HEK293 (cell line): ENCODE data around the gene SLC6A11.

ENCODE experiments used
- CTCF ChIA-PET: fragments of 350-600 bp; formaldehyde crosslinking; extraction: SDS; loops from one replicate; lab custom pipeline; 2021; ENCODE audit warnings: antibody characterized with exemption; lab: Yijun Ruan, JAX
- POLR2A ChIA-PET: fragments of 300-600 bp; formaldehyde crosslinking; extraction: SDS; loops from one replicate; lab custom pipeline; 2020; ENCODE audit warnings: antibody characterized with exemption, inconsistent platforms; lab: Yijun Ruan, JAX
- H3K27ac ChIP-seq: fragments of 200-500 bp; sonication (Bioruptor generic); 2 replicates; pipeline ENCODE4 v1.5.1; 2014; ENCODE audit warnings: low read depth, low read length, control low read depth, inconsistent platforms; ENCODE audit errors: extremely low read depth
- H3K36me3 ChIP-seq, 2 experiments: fragments of 200-500 bp in 1 of 2; sonication (Bioruptor generic) in 1 of 2; 1 replicate in 1 of 2; 2 replicates in 1 of 2; pipeline ENCODE4 v1.5.1; 2014 to 2017; ENCODE audit warnings: inconsistent platforms in 2 of 2, low read length in 2 of 2; ENCODE audit not compliant: control insufficient read depth in 2 of 2, insufficient read depth in 1 of 2
- H3K4me1 ChIP-seq: fragments of 200-500 bp; sonication (Bioruptor generic); 2 replicates; pipeline ENCODE4 v1.5.1; 2014; ENCODE audit warnings: mild to moderate bottlenecking, low read length, inconsistent platforms; ENCODE audit not compliant: control insufficient read depth, insufficient read depth
- H3K4me3 ChIP-seq: 2 replicates; pipeline ENCODE4 v1.5.1; 2011; ENCODE audit warnings: low read depth, mild to moderate bottlenecking, control low read depth, low read length, moderate library complexity
- H3K9me3 ChIP-seq: fragments of 200-500 bp; sonication (Bioruptor generic); 2 replicates; pipeline ENCODE4 v1.5.1; 2014; ENCODE audit warnings: low read depth, low read length, inconsistent platforms; ENCODE audit not compliant: control insufficient read depth, insufficient read depth
- GFI1B ChIP-seq: fragments of 450-650 bp; formaldehyde crosslinking; IDR thresholded peaks from 2 replicates; pipeline ENCODE4 v1.5.1; 2016; ENCODE audit warnings: missing biosample characterization, missing genetic modification characterization
- GLI2 ChIP-seq: fragments of 450-650 bp; formaldehyde crosslinking; IDR thresholded peaks from 2 replicates; pipeline ENCODE4; 2017; ENCODE audit warnings: missing biosample characterization, missing genetic modification characterization, low read depth, borderline replicate concordance
- HOXC10 ChIP-seq: sonication (generic); formaldehyde crosslinking; IDR thresholded peaks from 2 replicates; pipeline ENCODE4 v1.8.1; 2023; ENCODE audit warnings: mild to moderate bottlenecking, missing genetic modification reagents
- KLF10 ChIP-seq: fragments of 450-650 bp; IDR thresholded peaks from 2 replicates; pipeline ENCODE4 v1.5.1; 2018; ENCODE audit warnings: missing biosample characterization, mild to moderate bottlenecking, missing genetic modification characterization
- KLF16 ChIP-seq: fragments of 450-650 bp; formaldehyde crosslinking; IDR thresholded peaks from 2 replicates; pipeline ENCODE4 v1.5.1; 2017; ENCODE audit warnings: missing biosample characterization, missing genetic modification characterization
- MZF1 ChIP-seq: fragments of 450-650 bp; formaldehyde crosslinking; IDR thresholded peaks from 2 replicates; pipeline ENCODE4 v1.5.1; 2017; ENCODE audit warnings: missing biosample characterization, missing genetic modification characterization, borderline replicate concordance
- PRDM6 ChIP-seq: fragments of 450-650 bp; formaldehyde crosslinking; IDR thresholded peaks from 2 replicates; pipeline ENCODE4 v1.5.1; 2017; ENCODE audit warnings: missing biosample characterization, missing genetic modification characterization
- SCRT2 ChIP-seq: fragments of 450-650 bp; formaldehyde crosslinking; IDR thresholded peaks from 2 replicates; pipeline ENCODE4 v1.5.1; 2016; ENCODE audit warnings: missing biosample characterization, missing genetic modification characterization
- ZBTB10 ChIP-seq: fragments of 450-650 bp; formaldehyde crosslinking; IDR thresholded peaks from 2 replicates; pipeline ENCODE4 v1.5.1; 2016; ENCODE audit warnings: missing biosample characterization, missing genetic modification characterization
- ZBTB20 ChIP-seq: fragments of 450-650 bp; formaldehyde crosslinking; IDR thresholded peaks from 2 replicates; pipeline ENCODE4 v1.5.1; 2016; ENCODE audit warnings: missing biosample characterization, missing genetic modification characterization
- ZBTB7A ChIP-seq: fragments of 450-650 bp; formaldehyde crosslinking; IDR thresholded peaks from 2 replicates; pipeline ENCODE4 v1.5.1; 2016; ENCODE audit warnings: low read depth, missing biosample characterization, missing genetic modification characterization
- ZFP3 ChIP-seq: fragments of 450-650 bp; formaldehyde crosslinking; IDR thresholded peaks from 2 replicates; pipeline ENCODE4 v1.5.1; 2016; ENCODE audit warnings: low read depth, missing biosample characterization, missing genetic modification characterization
- ZNF132 ChIP-seq: fragments of 450-650 bp; formaldehyde crosslinking; IDR thresholded peaks from 2 replicates; pipeline ENCODE4 v1.5.1; 2017; ENCODE audit warnings: missing biosample characterization, missing genetic modification characterization, borderline replicate concordance
- ZNF146 ChIP-seq: fragments of 450-650 bp; formaldehyde crosslinking; IDR thresholded peaks from 2 replicates; pipeline ENCODE4 v1.5.1; 2016; ENCODE audit warnings: missing biosample characterization, missing genetic modification characterization
- ZNF2 ChIP-seq: fragments of 450-650 bp; formaldehyde crosslinking; IDR thresholded peaks from 2 replicates; pipeline ENCODE4 v1.5.1; 2016; ENCODE audit warnings: missing biosample characterization, missing genetic modification characterization
- ZNF211 ChIP-seq: fragments of 450-650 bp; formaldehyde crosslinking; IDR thresholded peaks from 2 replicates; pipeline ENCODE4 v1.5.1; 2016; ENCODE audit warnings: low read depth, missing biosample characterization, missing genetic modification characterization
- ZNF24 ChIP-seq: fragments of 450-650 bp; formaldehyde crosslinking; IDR thresholded peaks from 2 replicates; pipeline ENCODE4 v1.5.1; 2016; ENCODE audit warnings: missing biosample characterization, missing genetic modification characterization
- ZNF248 ChIP-seq: fragments of 450-650 bp; formaldehyde crosslinking; IDR thresholded peaks from 2 replicates; pipeline ENCODE4 v1.5.1; 2017; ENCODE audit warnings: missing biosample characterization, missing genetic modification characterization
- ZNF324 ChIP-seq: fragments of 450-650 bp; formaldehyde crosslinking; IDR thresholded peaks from 2 replicates; pipeline ENCODE4 v1.5.1; 2016; ENCODE audit warnings: missing biosample characterization, missing genetic modification characterization
- ZNF394 ChIP-seq: fragments of 450-650 bp; formaldehyde crosslinking; IDR thresholded peaks from 2 replicates; pipeline ENCODE4 v1.5.1; 2016; ENCODE audit warnings: missing biosample characterization, missing genetic modification characterization, mild to moderate bottlenecking, moderate library complexity, borderline replicate concordance
- ZNF48 ChIP-seq: fragments of 450-650 bp; formaldehyde crosslinking; IDR thresholded peaks from 2 replicates; pipeline ENCODE4 v1.5.1; 2016; ENCODE audit warnings: missing biosample characterization, missing genetic modification characterization
- ZNF501 ChIP-seq: fragments of 450-650 bp; formaldehyde crosslinking; IDR thresholded peaks from 2 replicates; pipeline ENCODE4 v1.5.1; 2016; ENCODE audit warnings: missing biosample characterization, missing genetic modification characterization
- ZNF544 ChIP-seq: fragments of 450-650 bp; formaldehyde crosslinking; IDR thresholded peaks from 2 replicates; pipeline ENCODE4 v1.5.0; 2017; ENCODE audit warnings: missing biosample characterization, missing genetic modification characterization
- ZNF560 ChIP-seq: fragments of 450-650 bp; formaldehyde crosslinking; IDR thresholded peaks from 2 replicates; pipeline ENCODE4 v1.5.1; 2017; ENCODE audit warnings: missing biosample characterization, missing genetic modification characterization, borderline replicate concordance
- ZNF623 ChIP-seq: fragments of 450-650 bp; formaldehyde crosslinking; IDR thresholded peaks from 2 replicates; pipeline ENCODE4 v1.5.1; 2016; ENCODE audit warnings: missing biosample characterization, missing genetic modification characterization
- ZNF670 ChIP-seq: fragments of 450-650 bp; formaldehyde crosslinking; IDR thresholded peaks from 2 replicates; pipeline ENCODE4 v1.5.1; 2016; ENCODE audit warnings: missing biosample characterization, missing genetic modification characterization, low read depth
- ZNF777 ChIP-seq: fragments of 450-650 bp; formaldehyde crosslinking; IDR thresholded peaks from 2 replicates; pipeline ENCODE4 v1.5.1; 2017; ENCODE audit warnings: missing biosample characterization, missing genetic modification characterization, borderline replicate concordance
- ZNF785 ChIP-seq: fragments of 450-650 bp; formaldehyde crosslinking; IDR thresholded peaks from 2 replicates; pipeline ENCODE4 v1.5.1; 2016; ENCODE audit warnings: missing biosample characterization, missing genetic modification characterization
- ZNF837 ChIP-seq: fragments of 450-650 bp; formaldehyde crosslinking; IDR thresholded peaks from 2 replicates; pipeline ENCODE4 v1.5.1; 2016; ENCODE audit warnings: missing biosample characterization, missing genetic modification characterization

The SLC6A11 gene

GRCh38 chr3:10876661-10877060 is 60.6 kb downstream of the SLC6A11 start:
- ChIA-PET POLR2A (no interaction called here), CTCF (no interaction called here)
- no peaks in the 10 kb centered on the region for H3K9me3 ChIP-seq
- H3K4me1 ChIP-seq, result no peaks in the 10 kb centered on the region
- no peak overlapping the region for H3K27ac ChIP-seq
- H3K36me3 ChIP-seq, result no peaks in the 10 kb centered on the region
- no peak for TF ChIP-seq SCRT2
- TF ChIP-seq ZNF248 (tag by site-specific recombination), result no peak
- no peak for TF ChIP-seq ZNF146 (tag by site-specific recombination)
- no peak for TF ChIP-seq KLF16 (tag by site-specific recombination)
- TF ChIP-seq ZBTB20 (tag by site-specific recombination), result no peak
- no peak for TF ChIP-seq MZF1
- TF ChIP-seq ZFP3 (tag by site-specific recombination), result no peak
- no peak for TF ChIP-seq GLI2 (tag by site-specific recombination)
- no peak for TF ChIP-seq ZNF777 (tag by site-specific recombination)
- TF ChIP-seq ZNF501 (tag by site-specific recombination), result no peak
- TF ChIP-seq ZNF837 (tag by site-specific recombination), result no peak
- no peak for TF ChIP-seq ZNF544 (tag by site-specific recombination)
- no peak for TF ChIP-seq ZBTB7A (tag by site-specific recombination)
- TF ChIP-seq ZNF324 (tag by site-specific recombination), result no peak
- no peak for TF ChIP-seq ZNF211
- no peak for TF ChIP-seq KLF10 (tag by site-specific recombination)
- TF ChIP-seq GFI1B (tag by site-specific recombination), result no peak
- no peak overlapping the region for H3K4me3 ChIP-seq

- TF ChIP-seq ZNF670 (tag by site-specific recombination) (no peak), ZNF48 (tag by site-specific recombination) (no peak), ZNF132 (tag by site-specific recombination) (no peak), ZNF324 (tag by site-specific recombination) (no peak), ZNF24 (tag by site-specific recombination) (no peak), HOXC10 (CRISPR knock-in tag) (no peak), ZNF2 (tag by site-specific recombination) (no peak), ZNF394 (tag by site-specific recombination) (no peak), PRDM6 (tag by site-specific recombination) (no peak), ZNF785 (no peak), ZNF623 (no peak), ZNF560 (tag by site-specific recombination) (no peak), ZBTB10 (no peak)
- Histone ChIP-seq H3K4me1 (no peaks in the 10 kb centered on the region), H3K36me3 (no peaks in the 10 kb centered on the region), H3K27ac (no peak overlapping the region), H3K4me3 (no peak overlapping the region), H3K9me3 (no peaks in the 10 kb centered on the region)
- POLR2A ChIA-PET, result no interaction called here
- CTCF ChIA-PET, result interaction anchor here (0.7 to 5.5 kb wide), 4 partner anchors 10 to 242 kb away, joined by 3 to 59 read pairs (median 4); no protein-coding TSS in a partner anchor
Measured at GRCh38 chr3:10882851-10883250, 66.8 kb downstream of the SLC6A11 start.
